ENCODE results near the gene SLC47A2. TPM values are rescaled to one million over a fixed set of nuclear protein-coding genes. Genes with fewer than 3 reads are reported as not detected.
A peak's percentile ranks its signal among the peaks of the same experiment; 100 is the strongest.

Gene SLC47A2
- total and polyA plus RNA-seq, 9 of the 15 experiments (the other 6 are each of a cell fraction or from before 2014, with no cell fraction given), result not detected

GRCh38 chr17:19659366-19660177 lies 56.8 kb downstream of the SLC47A2 start:
- ATAC-seq (no peak), FAIRE-seq (no peak), DNase-seq (ENCODE audit: extremely low read depth in 1 of 4, low spot score in 3 of 4) (no peak)
- no TSS peak for BruUV-seq (replicated peaks)
- H3K4me2 ChIP-seq (ENCODE audit: insufficient read depth, low read length), result no peak overlapping the region
- no peaks in the 10 kb centered on the region for H3K4me1 ChIP-seq (replicated peaks in 1 of 2; ENCODE audit: control insufficient read depth in 2 of 2, insufficient read depth in 2 of 2, low read length in 2 of 2)
- H3K36me3 ChIP-seq (ENCODE audit: control insufficient read depth, insufficient read depth, low read length), result no peaks in the 10 kb centered on the region
- H3K9me1 ChIP-seq (ENCODE audit: control insufficient read depth, insufficient read depth, low read length), result no peaks in the 10 kb centered on the region
- H3K27me3 ChIP-seq (ENCODE audit: control insufficient read depth in 2 of 2, insufficient read depth in 2 of 2, low read length in 2 of 2), result no peaks in the 10 kb centered on the region
- H3K4me3 ChIP-seq, result no peak overlapping the region
- no peak for TF ChIP-seq KAT7 (CRISPR knock-in tag; IDR thresholded peaks at IDR 0.05; ENCODE audit: borderline replicate concordance)
- no peak for TF ChIP-seq ZNF224 (CRISPR knock-in tag; IDR thresholded peaks at IDR 0.05)
- TF ChIP-seq HINFP (tag; conservative IDR thresholded peaks at IDR 0.05; ENCODE audit: low read depth), result no peak
- TF ChIP-seq EGR1 (conservative IDR thresholded peaks at IDR 0.05), result no peak
- no peak for TF ChIP-seq HOMEZ (CRISPR knock-in tag; IDR thresholded peaks at IDR 0.05)
- TF ChIP-seq FOXM1 (IDR thresholded peaks at IDR 0.05; ENCODE audit: low read depth), result no peak
- no peak for TF ChIP-seq FOXM1 (CRISPR knock-in tag; IDR thresholded peaks at IDR 0.05; ENCODE audit: low read depth)
- 0 out of 2 replicates have a peak, but pooled peaks have one; percentile 10 for TF ChIP-seq PKNOX1 (IDR thresholded peaks at IDR 0.05)
- no peak for TF ChIP-seq POLR3A (IDR thresholded peaks at IDR 0.05; ENCODE audit: borderline replicate concordance, extremely low read depth, insufficient read depth, insufficient read length)
- no peak for TF ChIP-seq CEBPG (CRISPR knock-in tag; IDR thresholded peaks at IDR 0.05)
- TF ChIP-seq CEBPG (tag; conservative IDR thresholded peaks at IDR 0.05 in 1 of 2, IDR thresholded peaks at IDR 0.05 in 1 of 2), result 0 out of 4 replicates have a peak, but pooled peaks of 1 of the 2 experiments have one; percentile 14
- TF ChIP-seq SMAD2 (IDR thresholded peaks at IDR 0.05; ENCODE audit: low read depth, low read length), result no peak
- TF ChIP-seq FOXK1 (CRISPR knock-in tag; IDR thresholded peaks at IDR 0.05; ENCODE audit: borderline replicate concordance), result no peak
- TF ChIP-seq ATF3 (IDR thresholded peaks at IDR 0.05), result peak; percentile 51
- TF ChIP-seq ATF3 (CRISPR knock-in tag; conservative IDR thresholded peaks at IDR 0.05), result no peak
- no peaks in the 10 kb centered on the region for H3K79me2 ChIP-seq (ENCODE audit: control insufficient read depth, insufficient read depth, low read length)
- 4% methylated on average over 7 of the region's 7 CpGs for WGBS (ENCODE audit: insufficient coverage, low coverage, missing lambda C conversion rate)
- intact Hi-C loops (cut with micrococcal nuclease), result no loop called here
- H3K27ac ChIP-seq (ENCODE audit: extremely low read depth, low read depth, low read length), result no peak overlapping the region
- H3K9me3 ChIP-seq (replicated peaks; ENCODE audit: control insufficient read depth, insufficient read depth, low read depth, low read length), result no peaks in the 10 kb centered on the region
- ChIA-PET CTCF (ENCODE audit: low intra/inter-chr PET ratio) (no interaction called here), POLR2A (no interaction called here)
- H3K9ac ChIP-seq (ENCODE audit: insufficient read depth in 1 of 2, low read depth in 2 of 2, low read length in 2 of 2), result no peak overlapping the region
- H4K20me1 ChIP-seq (replicated peaks; ENCODE audit: control insufficient read depth, insufficient read depth, low read length), result no peaks in the 10 kb centered on the region
- in situ Hi-C loops (cut with MboI), result no loop called here
- no peak overlapping the region for H2AFZ ChIP-seq (ENCODE audit: low read depth, low read length)
